Liver (tissue), 3 donors: ENCODE results near the gene HGFAC.

Source experiments
- EGR1 ChIP-seq, 2 donors: IDR thresholded peaks; 2 replicates each; pipeline ENCODE4 v1.6.1; 2016 to 2018; ENCODE audit warnings: antibody characterized with exemption in 2 of 2, low read depth in 2 of 2
- GABPA ChIP-seq, 2 donors: IDR thresholded peaks in 1 of 2; conservative IDR thresholded peaks in 1 of 2; 2 replicates each; pipeline ENCODE4 v1.6.1; 2016; ENCODE audit warnings: antibody characterized with exemption in 2 of 2, mild to moderate bottlenecking in 1 of 2, moderate library complexity in 1 of 2
- HNF4A ChIP-seq, 2 donors: conservative IDR thresholded peaks; 2 replicates each; pipeline ENCODE4 v1.6.1; 2016; ENCODE audit warnings: antibody characterized with exemption in 2 of 2, mild to moderate bottlenecking in 2 of 2
- JUND ChIP-seq, 2 donors: IDR thresholded peaks; 2 replicates each; pipeline ENCODE4 v1.6.1; 2016; ENCODE audit warnings: antibody characterized with exemption in 2 of 2
- RAD21 ChIP-seq, 2 donors: IDR thresholded peaks; 2 replicates each; pipeline ENCODE4 v1.6.1; 2016; ENCODE audit warnings: antibody characterized with exemption in 2 of 2, mild to moderate bottlenecking in 2 of 2
- RXRA ChIP-seq, 2 donors: IDR thresholded peaks; 2 replicates each; pipeline ENCODE4 v1.6.1; 2017 to 2018; ENCODE audit warnings: antibody characterized with exemption in 2 of 2, mild to moderate bottlenecking in 1 of 2
- SP1 ChIP-seq: IDR thresholded peaks from 2 replicates; pipeline ENCODE4 v1.6.1; 2018; ENCODE audit warnings: antibody characterized with exemption, mild to moderate bottlenecking
- TAF1 ChIP-seq: conservative IDR thresholded peaks from 2 replicates; pipeline ENCODE4 v1.6.1; 2016; ENCODE audit warnings: antibody characterized with exemption, mild to moderate bottlenecking
- YY1 ChIP-seq: IDR thresholded peaks from 2 replicates; pipeline ENCODE4 v1.6.1; 2016; ENCODE audit warnings: antibody characterized with exemption, mild to moderate bottlenecking
- TF ChIP-seq, protein P1 (sequence below): fragments of 150-350 bp; IDR thresholded peaks from 2 replicates; pipeline ENCODE4 v1.5.1; 2017; ENCODE audit warnings: improper control_type of control experiment, low read depth, low read length; ENCODE audit not compliant: missing input control
- TF ChIP-seq, protein P2 (sequence below): IDR thresholded peaks from 2 replicates; pipeline ENCODE4 v1.6.1; 2016; ENCODE audit warnings: antibody characterized with exemption, mild to moderate bottlenecking
- TF ChIP-seq, protein P3 (sequence below): IDR thresholded peaks from 2 replicates; pipeline ENCODE4 v1.6.1; 2016; ENCODE audit warnings: antibody characterized with exemption
- donor health status: healthy.
- donor health status: healthy.

DNA sequence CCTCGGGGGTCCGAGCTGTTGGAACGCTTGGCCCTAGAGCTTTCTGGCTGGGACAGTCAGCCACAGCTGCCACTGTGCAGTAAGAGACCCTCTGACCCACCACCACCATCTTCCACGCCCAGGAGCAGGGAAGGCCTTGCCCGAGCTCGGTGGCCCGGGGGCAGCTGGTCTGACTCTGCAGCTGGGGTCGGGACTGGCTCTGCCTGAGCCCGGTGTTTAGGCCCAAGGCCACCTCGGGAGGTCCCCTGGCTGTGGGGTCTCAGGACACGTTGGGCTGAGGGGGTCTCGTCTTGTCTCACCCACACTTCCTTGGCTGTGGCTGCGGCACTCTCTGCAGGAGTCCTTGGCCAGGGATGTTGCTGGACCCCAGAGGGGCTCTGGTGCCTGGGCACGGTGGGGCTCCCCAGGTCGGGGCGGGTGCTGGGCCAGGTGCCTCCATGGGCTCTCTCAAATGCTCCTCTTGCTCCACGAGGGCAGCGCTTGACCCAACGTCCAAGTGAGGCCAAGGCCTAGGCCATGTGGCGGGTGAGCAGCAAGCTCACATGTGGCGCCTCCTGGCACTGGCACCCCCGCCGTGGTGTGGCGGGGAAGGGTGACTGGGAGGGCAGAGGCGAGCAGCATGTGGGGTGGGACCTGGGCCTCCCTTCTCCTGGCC, 44.2 kb downstream of the HGFAC start:
- TF ChIP-seq, protein P1, sequence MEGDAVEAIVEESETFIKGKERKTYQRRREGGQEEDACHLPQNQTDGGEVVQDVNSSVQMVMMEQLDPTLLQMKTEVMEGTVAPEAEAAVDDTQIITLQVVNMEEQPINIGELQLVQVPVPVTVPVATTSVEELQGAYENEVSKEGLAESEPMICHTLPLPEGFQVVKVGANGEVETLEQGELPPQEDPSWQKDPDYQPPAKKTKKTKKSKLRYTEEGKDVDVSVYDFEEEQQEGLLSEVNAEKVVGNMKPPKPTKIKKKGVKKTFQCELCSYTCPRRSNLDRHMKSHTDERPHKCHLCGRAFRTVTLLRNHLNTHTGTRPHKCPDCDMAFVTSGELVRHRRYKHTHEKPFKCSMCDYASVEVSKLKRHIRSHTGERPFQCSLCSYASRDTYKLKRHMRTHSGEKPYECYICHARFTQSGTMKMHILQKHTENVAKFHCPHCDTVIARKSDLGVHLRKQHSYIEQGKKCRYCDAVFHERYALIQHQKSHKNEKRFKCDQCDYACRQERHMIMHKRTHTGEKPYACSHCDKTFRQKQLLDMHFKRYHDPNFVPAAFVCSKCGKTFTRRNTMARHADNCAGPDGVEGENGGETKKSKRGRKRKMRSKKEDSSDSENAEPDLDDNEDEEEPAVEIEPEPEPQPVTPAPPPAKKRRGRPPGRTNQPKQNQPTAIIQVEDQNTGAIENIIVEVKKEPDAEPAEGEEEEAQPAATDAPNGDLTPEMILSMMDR, result no peak
- TF ChIP-seq YY1 (no peak), SP1 (no peak), RXRA (IDR thresholded peaks at IDR 0.05) (no peak), RAD21 (IDR thresholded peaks at IDR 0.05) (no peak), JUND (IDR thresholded peaks at IDR 0.05) (no peak), TAF1 (no peak), EGR1 (IDR thresholded peaks at IDR 0.05; ENCODE audit: low read depth in 2 of 2) (no peak), GABPA (IDR thresholded peaks at IDR 0.05 in 1 of 2, conservative IDR thresholded peaks at IDR 0.05 in 1 of 2) (no peak), HNF4A (conservative IDR thresholded peaks at IDR 0.05) (no peak)
- TF ChIP-seq, protein P2, sequence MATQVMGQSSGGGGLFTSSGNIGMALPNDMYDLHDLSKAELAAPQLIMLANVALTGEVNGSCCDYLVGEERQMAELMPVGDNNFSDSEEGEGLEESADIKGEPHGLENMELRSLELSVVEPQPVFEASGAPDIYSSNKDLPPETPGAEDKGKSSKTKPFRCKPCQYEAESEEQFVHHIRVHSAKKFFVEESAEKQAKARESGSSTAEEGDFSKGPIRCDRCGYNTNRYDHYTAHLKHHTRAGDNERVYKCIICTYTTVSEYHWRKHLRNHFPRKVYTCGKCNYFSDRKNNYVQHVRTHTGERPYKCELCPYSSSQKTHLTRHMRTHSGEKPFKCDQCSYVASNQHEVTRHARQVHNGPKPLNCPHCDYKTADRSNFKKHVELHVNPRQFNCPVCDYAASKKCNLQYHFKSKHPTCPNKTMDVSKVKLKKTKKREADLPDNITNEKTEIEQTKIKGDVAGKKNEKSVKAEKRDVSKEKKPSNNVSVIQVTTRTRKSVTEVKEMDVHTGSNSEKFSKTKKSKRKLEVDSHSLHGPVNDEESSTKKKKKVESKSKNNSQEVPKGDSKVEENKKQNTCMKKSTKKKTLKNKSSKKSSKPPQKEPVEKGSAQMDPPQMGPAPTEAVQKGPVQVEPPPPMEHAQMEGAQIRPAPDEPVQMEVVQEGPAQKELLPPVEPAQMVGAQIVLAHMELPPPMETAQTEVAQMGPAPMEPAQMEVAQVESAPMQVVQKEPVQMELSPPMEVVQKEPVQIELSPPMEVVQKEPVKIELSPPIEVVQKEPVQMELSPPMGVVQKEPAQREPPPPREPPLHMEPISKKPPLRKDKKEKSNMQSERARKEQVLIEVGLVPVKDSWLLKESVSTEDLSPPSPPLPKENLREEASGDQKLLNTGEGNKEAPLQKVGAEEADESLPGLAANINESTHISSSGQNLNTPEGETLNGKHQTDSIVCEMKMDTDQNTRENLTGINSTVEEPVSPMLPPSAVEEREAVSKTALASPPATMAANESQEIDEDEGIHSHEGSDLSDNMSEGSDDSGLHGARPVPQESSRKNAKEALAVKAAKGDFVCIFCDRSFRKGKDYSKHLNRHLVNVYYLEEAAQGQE, result no peak
- TF ChIP-seq, protein P3, sequence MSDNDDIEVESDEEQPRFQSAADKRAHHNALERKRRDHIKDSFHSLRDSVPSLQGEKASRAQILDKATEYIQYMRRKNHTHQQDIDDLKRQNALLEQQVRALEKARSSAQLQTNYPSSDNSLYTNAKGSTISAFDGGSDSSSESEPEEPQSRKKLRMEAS, result no peak
